GM12864 (cell line): ENCODE data around the gene SLC25A2.
"Not testable (repeated sequence)": the region's sequence is repeated elsewhere in the genome, so short reads cannot be mapped to it uniquely, and the experiment has no call there.

Source experiments
- DNase-seq: peaks from one replicate; pipeline ENCODE4 v3.0.0-alpha.2; 2011; ENCODE audit warnings: low read depth
- H3K4me3 ChIP-seq: 2 replicates; pipeline ENCODE4 v1.5.1; 2011; ENCODE audit warnings: mild to moderate bottlenecking, low read depth, low read length, control low read depth
- TF ChIP-seq, protein P1 (sequence below): IDR thresholded peaks from 2 replicates; pipeline ENCODE4 v1.5.1; 2011; ENCODE audit warnings: low read depth, mild to moderate bottlenecking, moderate library complexity, low read length, control low read depth, inconsistent platforms; ENCODE audit errors: missing control alignments

The SLC25A2 gene

DNA sequence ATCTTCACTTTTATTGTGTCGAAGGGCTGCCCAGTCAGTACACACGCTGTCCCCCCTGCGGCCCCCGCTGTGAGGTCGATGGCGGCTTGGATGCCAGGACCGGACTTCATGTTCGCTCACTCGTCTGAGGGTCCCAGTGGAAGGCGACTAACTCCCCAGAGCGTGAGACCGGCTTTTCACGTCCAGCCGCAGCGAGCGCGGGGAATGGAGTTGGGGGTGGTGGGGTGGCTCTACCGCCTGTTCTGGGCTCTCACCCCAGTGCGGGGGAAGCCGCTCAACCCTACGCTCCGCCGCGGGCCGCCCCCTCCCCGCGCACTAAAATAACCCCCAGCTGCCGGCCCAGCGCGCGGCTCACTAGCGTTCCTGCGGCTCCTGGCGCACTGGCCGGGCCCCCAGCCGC, at the start of gene SLC25A2:
Gene SLC25A2 (minus strand): TSS at position 294 of the 400 bp plus-strand sequence. CDS start 184 bp downstream, at position 110.
- H3K4me3 ChIP-seq: no peak within 1 kb of the TSS
- TF ChIP-seq, protein P1, sequence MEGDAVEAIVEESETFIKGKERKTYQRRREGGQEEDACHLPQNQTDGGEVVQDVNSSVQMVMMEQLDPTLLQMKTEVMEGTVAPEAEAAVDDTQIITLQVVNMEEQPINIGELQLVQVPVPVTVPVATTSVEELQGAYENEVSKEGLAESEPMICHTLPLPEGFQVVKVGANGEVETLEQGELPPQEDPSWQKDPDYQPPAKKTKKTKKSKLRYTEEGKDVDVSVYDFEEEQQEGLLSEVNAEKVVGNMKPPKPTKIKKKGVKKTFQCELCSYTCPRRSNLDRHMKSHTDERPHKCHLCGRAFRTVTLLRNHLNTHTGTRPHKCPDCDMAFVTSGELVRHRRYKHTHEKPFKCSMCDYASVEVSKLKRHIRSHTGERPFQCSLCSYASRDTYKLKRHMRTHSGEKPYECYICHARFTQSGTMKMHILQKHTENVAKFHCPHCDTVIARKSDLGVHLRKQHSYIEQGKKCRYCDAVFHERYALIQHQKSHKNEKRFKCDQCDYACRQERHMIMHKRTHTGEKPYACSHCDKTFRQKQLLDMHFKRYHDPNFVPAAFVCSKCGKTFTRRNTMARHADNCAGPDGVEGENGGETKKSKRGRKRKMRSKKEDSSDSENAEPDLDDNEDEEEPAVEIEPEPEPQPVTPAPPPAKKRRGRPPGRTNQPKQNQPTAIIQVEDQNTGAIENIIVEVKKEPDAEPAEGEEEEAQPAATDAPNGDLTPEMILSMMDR: no peak
- DNase-seq: no peak

DNA sequence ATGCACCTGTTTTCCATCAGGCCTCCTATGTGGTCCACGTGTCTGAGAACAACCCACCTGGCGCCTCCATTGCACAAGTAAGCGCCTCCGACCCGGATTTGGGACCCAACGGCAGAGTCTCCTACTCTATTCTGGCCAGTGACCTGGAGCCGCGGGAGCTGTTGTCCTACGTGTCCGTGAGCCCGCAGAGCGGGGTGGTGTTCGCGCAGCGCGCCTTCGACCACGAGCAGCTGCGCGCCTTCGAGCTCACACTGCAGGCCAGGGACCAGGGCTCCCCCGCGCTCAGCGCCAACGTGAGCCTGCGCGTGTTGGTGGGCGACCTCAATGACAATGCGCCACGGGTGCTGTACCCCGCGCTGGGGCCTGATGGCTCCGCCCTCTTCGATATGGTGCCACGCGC, 47.7 kb upstream of the SLC25A2 start:
- H3K4me3 ChIP-seq: no peak overlapping the region
- TF ChIP-seq, protein P1: no peak
- DNase-seq: no peak

DNA sequence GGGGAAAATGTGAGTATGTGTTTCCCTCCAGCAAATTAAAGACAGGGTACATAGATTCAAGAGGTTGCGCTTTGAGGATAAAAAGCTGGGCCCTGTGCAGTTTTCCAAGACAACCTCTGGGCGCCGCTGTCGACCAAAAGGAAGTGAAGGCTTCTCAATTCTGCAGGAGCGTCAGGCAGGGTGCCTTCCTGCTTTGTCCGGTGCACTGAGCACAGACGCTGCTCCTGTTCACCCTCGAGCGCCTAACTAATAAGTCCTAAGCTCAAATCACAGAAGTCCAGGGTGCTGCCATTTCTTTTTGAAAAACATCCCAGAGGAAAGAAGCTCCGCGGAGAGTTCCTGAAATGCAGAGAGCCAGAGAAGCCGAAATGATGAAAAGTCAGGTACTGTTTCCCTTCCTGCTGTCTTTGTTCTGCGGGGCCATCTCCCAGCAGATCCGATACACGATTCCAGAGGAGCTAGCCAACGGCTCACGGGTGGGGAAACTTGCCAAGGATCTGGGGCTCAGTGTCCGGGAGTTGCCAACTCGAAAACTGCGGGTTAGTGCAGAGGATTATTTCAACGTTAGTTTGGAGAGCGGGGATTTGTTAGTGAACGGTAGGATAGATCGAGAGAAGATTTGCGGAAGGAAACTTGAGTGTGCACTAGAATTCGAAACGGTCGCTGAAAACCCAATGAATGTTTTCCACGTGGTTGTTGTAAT, 46.2 kb upstream of the SLC25A2 start, which contains the start of gene PCDHGB1:
Gene PCDHGB1 (plus strand): TSS at position 183 of the 703 bp plus-strand sequence. CDS start 162 bp downstream, at position 345.
- DNase-seq: peak; percentile 55
- H3K4me3 ChIP-seq: peak within 1 kb of the TSS; percentile 53
- TF ChIP-seq, protein P1: peak; percentile 79

DNA sequence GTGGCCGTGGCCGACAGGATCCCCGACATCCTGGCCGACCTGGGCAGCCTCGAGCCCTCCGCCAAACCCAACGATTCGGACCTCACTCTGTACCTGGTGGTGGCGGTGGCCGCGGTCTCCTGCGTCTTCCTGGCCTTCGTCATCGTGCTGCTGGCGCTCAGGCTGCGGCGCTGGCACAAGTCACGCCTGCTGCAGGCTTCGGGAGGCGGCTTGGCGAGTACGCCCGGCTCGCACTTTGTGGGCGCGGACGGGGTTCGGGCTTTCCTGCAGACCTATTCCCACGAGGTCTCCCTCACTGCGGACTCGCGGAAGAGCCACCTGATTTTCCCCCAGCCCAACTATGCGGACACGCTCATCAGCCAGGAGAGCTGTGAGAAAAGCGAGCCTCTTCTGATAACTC, 42.2 kb upstream of the SLC25A2 start:
- H3K4me3 ChIP-seq: not testable (repeated sequence)

DNA sequence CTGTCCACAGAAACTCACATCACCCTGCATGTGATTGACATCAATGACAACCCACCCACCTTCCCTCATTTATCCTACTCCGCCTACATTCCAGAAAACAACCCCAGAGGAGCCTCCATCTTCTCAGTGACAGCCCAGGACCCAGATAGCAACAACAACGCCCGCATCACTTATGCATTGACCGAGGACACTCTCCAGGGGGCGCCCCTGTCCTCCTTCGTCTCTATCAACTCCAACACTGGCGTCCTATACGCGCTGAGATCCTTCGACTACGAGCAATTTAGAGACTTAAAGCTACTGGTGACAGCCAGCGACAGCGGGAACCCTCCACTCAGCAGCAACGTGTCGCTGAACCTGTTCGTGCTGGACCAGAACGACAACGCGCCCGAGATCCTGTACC, 41.5 kb upstream of the SLC25A2 start:
- TF ChIP-seq, protein P1: peak; percentile 7
- no peak overlapping the region for H3K4me3 ChIP-seq
- DNase-seq: no peak

More for the DNA sequence above, 42.2 kb upstream of the SLC25A2 start:
- not testable (repeated sequence) for DNase-seq

DNA sequence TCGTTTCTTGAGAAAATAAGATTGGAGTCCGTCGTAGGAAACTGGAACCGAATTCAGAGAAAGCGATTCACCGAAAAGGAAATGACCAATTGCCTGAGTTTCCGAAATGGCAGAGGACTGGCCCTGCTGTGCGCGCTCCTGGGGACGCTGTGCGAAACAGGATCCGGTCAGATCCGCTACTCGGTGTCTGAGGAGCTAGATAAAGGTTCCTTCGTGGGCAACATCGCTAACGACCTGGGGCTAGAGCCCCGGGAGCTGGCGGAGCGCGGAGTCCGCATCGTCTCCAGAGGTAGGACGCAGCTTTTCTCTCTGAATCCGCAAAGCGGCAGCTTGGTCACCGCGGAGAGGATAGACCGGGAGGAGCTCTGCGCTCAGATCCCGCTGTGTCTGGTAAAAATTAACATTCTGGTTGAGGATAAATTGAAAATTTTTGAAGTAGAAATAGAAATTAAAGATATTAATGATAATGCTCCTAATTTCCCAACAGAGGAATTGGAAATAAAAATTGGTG, 40.2 kb upstream of the SLC25A2 start:
- TF ChIP-seq, protein P1: no peak
- no peak for DNase-seq
- no peak overlapping the region for H3K4me3 ChIP-seq

DNA sequence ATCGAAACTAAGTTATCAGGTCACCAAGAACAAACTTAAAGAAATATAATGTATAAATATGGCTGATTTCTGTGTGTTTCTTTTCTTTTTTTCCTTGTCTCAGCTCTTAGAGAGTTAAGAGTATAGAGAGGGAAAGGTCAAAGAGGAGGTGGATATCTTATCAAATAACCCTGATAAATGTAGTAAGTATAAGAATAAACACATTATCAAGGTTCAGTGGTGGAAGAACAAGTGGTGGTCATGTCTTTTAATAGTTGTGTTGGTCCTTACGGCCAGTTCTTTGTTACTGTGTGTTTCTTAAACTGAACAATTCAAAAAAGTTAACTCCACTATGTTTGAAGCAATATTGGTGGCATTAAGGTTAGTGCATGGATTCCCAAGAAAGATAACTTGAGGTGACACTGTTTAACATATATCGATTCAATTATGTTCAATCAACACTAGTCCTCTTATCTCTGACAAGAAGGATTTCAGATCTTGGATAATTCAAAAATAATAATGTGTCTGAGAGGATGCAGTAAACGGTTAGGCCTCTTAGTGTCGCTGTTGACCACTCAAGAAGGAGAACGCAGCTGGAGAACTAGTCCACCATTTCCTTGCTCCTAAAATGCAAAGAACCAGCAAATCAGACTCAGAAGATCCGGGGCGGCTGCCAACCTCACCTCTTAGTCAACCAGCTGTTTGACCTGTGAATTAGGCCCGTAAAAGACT, 39.5 kb upstream of the SLC25A2 start, which contains the start of gene PCDHGA3:
Gene PCDHGA3 (plus strand): TSS at position 588 of the 711 bp plus-strand sequence. CDS start 205 bp downstream, outside the sequence.
- TF ChIP-seq, protein P1: peak; percentile 6
- no peak within 1 kb of the TSS for H3K4me3 ChIP-seq
- no peak for DNase-seq
